A549 (cell line): ENCODE data around the gene NUAK1. TPM values are rescaled to one million over a fixed set of nuclear protein-coding genes. Genes with fewer than 3 reads are reported as not detected.

Experiments used
- ATAC-seq, 2 experiments: fragments of 200-7000 bp in 1 of 2; fragments of >200 bp in 1 of 2; cut with Nextera tagmentation in 1 of 2; cut with Tn5 transposase in 1 of 2; 3 replicates each; pipeline versions ENCODE4 v1.8.0 to v1.9.1; 2018 to 2020; ENCODE audit warnings: mild to moderate bottlenecking in 1 of 2, moderate library complexity in 1 of 2
- CTCF ChIA-PET: fragments of 300-600 bp; sonication (Branson Sonifier 250); formaldehyde crosslinking; extraction: SDS; loops from one replicate; lab custom pipeline; 2021; ENCODE audit warnings: antibody characterized with exemption, inconsistent platforms; lab: Yijun Ruan, JAX
- POLR2A ChIA-PET: fragments of 350-600 bp; formaldehyde crosslinking; extraction: SDS; loops from one replicate; lab custom pipeline; 2021; ENCODE audit warnings: antibody characterized with exemption, inconsistent platforms; lab: Yijun Ruan, JAX
- DNase-seq, 2 experiments: peaks; one replicate each; pipeline versions ENCODE4 v3.0.0 to v3.0.0-alpha.2; 2011 to 2016; ENCODE audit warnings: low read depth in 1 of 2, low spot score in 1 of 2
- FAIRE-seq: peaks from 2 replicates; lab custom pipeline; 2011; peaks lifted over from hg19 to GRCh38; lab: Jason Lieb, UNC
- H3K27ac ChIP-seq, 2 experiments: fragments of >200 bp; sonication (Bioruptor Twin); formaldehyde crosslinking; 3 replicates each; pipeline ENCODE4 v1.5.1; 2016 to 2017
- H3K4me1 ChIP-seq: fragments of >200 bp; sonication (Bioruptor Twin); formaldehyde crosslinking; 3 replicates; pipeline ENCODE4 v1.6.1; 2016
- H3K4me2 ChIP-seq: fragments of >200 bp; sonication (Bioruptor Twin); formaldehyde crosslinking; 3 replicates; pipeline ENCODE4 v1.6.1; 2016
- H3K4me3 ChIP-seq: fragments of >200 bp; sonication (Bioruptor Twin); formaldehyde crosslinking; 3 replicates; pipeline ENCODE4 v1.5.1; 2016
- H3K9me3 ChIP-seq: fragments of >200 bp; sonication (Bioruptor Twin); formaldehyde crosslinking; 3 replicates; pipeline ENCODE4 v1.6.1; 2016
- BHLHE40 ChIP-seq: IDR thresholded peaks from 2 replicates; pipeline ENCODE4 v1.6.1; 2012; ENCODE audit warnings: low read depth, low read length, inconsistent platforms
- CEBPB ChIP-seq, 2 experiments: fragments of >200 bp in 1 of 2; sonication (Bioruptor Twin) in 1 of 2; formaldehyde crosslinking in 1 of 2; IDR thresholded peaks; 2 replicates each; pipeline ENCODE4 v1.6.1; 2012 to 2016
- EHF ChIP-seq: fragments of 250-450 bp; sonication (Bioruptor Pico); IDR thresholded peaks from 2 replicates; pipeline ENCODE4 v1.5.0; 2020; ENCODE audit warnings: mild to moderate bottlenecking
- FOSL2 ChIP-seq, 2 experiments: fragments of 450-650 bp in 1 of 2; fragments of >200 bp in 1 of 2; sonication (Bioruptor Twin) in 1 of 2; formaldehyde crosslinking; IDR thresholded peaks; 2 replicates each; pipeline versions ENCODE4 v1.5.0 to v1.6.1; 2016 to 2020; ENCODE audit warnings: mild to moderate bottlenecking in 1 of 2, moderate library complexity in 1 of 2
- HEYL ChIP-seq: fragments of 250-450 bp; sonication (Bioruptor Pico); IDR thresholded peaks from 2 replicates; pipeline ENCODE4 v1.8.0; 2021; ENCODE audit warnings: mild to moderate bottlenecking, moderate library complexity
- HOXB13 ChIP-seq: fragments of 250-450 bp; sonication (Bioruptor Pico); IDR thresholded peaks from 2 replicates; pipeline ENCODE4 v1.5.0; 2020; ENCODE audit warnings: low read depth, mild to moderate bottlenecking, moderate library complexity
- HOXB5 ChIP-seq: fragments of 250-450 bp; sonication (Bioruptor Pico); IDR thresholded peaks from 2 replicates; pipeline ENCODE4 v1.5.0; 2020; ENCODE audit warnings: mild to moderate bottlenecking, moderate library complexity
- JUN ChIP-seq, 2 experiments: fragments of >200 bp; sonication (Bioruptor Twin); formaldehyde crosslinking; IDR thresholded peaks; 2 replicates in 1 of 2; 3 replicates in 1 of 2; pipeline ENCODE4 v1.6.1; 2016 to 2017
- MAZ ChIP-seq: fragments of 150-350 bp; IDR thresholded peaks from 2 replicates; pipeline ENCODE4 v1.6.1; 2014; ENCODE audit warnings: antibody characterized with exemption, low read depth, low read length, borderline replicate concordance
- MYC ChIP-seq: IDR thresholded peaks from 2 replicates; pipeline ENCODE4 v1.6.1; 2012; ENCODE audit warnings: mild to moderate bottlenecking, inconsistent platforms, low read length, improper control_type of control experiment, borderline replicate concordance
- RCOR1 ChIP-seq: fragments of 150-350 bp; IDR thresholded peaks from 2 replicates; pipeline ENCODE4 v1.6.1; 2014; ENCODE audit warnings: antibody characterized with exemption, low read length, low read depth
- SREBF2 ChIP-seq: fragments of 450-650 bp; IDR thresholded peaks from 2 replicates; pipeline ENCODE4 v1.6.1; 2014; ENCODE audit warnings: mild to moderate bottlenecking, moderate library complexity
- TP53 ChIP-seq: fragments of 250-450 bp; sonication (Bioruptor Pico); IDR thresholded peaks from 2 replicates; pipeline ENCODE4 v1.5.0; 2021; ENCODE audit warnings: mild to moderate bottlenecking, moderate library complexity
- ZNF302 ChIP-seq: fragments of 250-450 bp; sonication (Bioruptor Pico); IDR thresholded peaks from 2 replicates; pipeline ENCODE4 v1.9.0; 2021; ENCODE audit warnings: inconsistent platforms, mild to moderate bottlenecking, moderate library complexity
- WGBS: methylation state at CpG from one replicate; pipeline ENCODE4 v1.1.6; 2017; ENCODE audit errors: missing lambda C conversion rate; 5-methylcytosine and 5-hydroxymethylcytosine counted together
- polyA plus RNA-seq, 4 experiments: library from polyadenylated mRNA; depleted of rRNA in 3 of 4; stranded (reverse); fragments of >200 nt; fragmentation: RNase III in 1 of 4; extraction: RNeasy Plus Mini Kit Qiagen cat#74134 plus additional on column Dnase treatment in 1 of 4; gene quantifications; 2 replicates in 3 of 4; 3 replicates in 1 of 4; pipeline ENCODE4 v1.2.3, GENCODE V29; 2011 to 2017
- TF ChIP-seq, protein P1 (sequence below): fragments of 200-600 bp; sonication (generic); IDR thresholded peaks from 2 replicates; pipeline ENCODE4 v1.6.1; 2016; ENCODE audit warnings: antibody characterized with exemption, mild to moderate bottlenecking, moderate library complexity
- TF ChIP-seq, protein P2 (sequence below): IDR thresholded peaks from 2 replicates; pipeline ENCODE4 v1.6.1; 2012
- TF ChIP-seq, protein P3 (sequence below): fragments of 250-450 bp; sonication (Bioruptor Pico); IDR thresholded peaks from 2 replicates; pipeline ENCODE4 v1.5.0; 2021; ENCODE audit warnings: mild to moderate bottlenecking, moderate library complexity, borderline replicate concordance

The NUAK1 gene
- polyA plus RNA-seq, 2 of the 4 experiments (the other 2 are of a cell fraction): 20.8 to 22.3 TPM

DNA sequence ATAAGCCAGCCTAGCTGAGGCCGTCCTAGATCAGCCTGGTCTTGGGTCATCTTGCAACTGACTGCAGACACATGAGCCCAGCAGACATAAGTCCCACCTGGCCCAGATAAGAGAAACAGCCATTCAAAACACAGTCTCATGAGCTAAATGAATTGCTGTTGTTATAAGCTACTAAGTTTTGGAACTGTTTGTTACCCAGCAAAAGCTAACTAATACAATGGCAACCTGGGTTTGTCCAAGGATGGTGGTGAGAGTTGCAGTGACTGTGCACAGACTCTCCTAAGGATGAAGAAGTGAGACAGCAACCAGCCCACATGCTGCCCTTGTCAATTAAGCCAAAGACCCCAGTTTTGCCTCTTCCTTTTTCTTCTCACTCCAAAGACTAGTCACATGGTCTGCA, 22.2 kb upstream of the NUAK1 start:
- no peak for ATAC-seq
- ChIA-PET CTCF (interaction anchor here (0.9 to 4.8 kb wide), 2 partner anchors 10 to 185 kb away, joined by 4 to 33 read pairs; no protein-coding TSS in a partner anchor), POLR2A (no interaction called here)
- TF ChIP-seq HOXB13 (CRISPR knock-in tag): no peak
- TF ChIP-seq FOSL2 (IDR thresholded peaks at IDR 0.05): no peak
- no peak for TF ChIP-seq FOSL2 (CRISPR knock-in tag; IDR thresholded peaks at IDR 0.05)
- TF ChIP-seq ZNF302 (CRISPR knock-in tag): no peak
- TF ChIP-seq MAZ: no peak
- TF ChIP-seq HOXB5 (CRISPR knock-in tag): no peak
- FAIRE-seq: no peak
- Histone ChIP-seq H3K4me2 (no peak overlapping the region), H3K9me3 (peaks cover 9% of the 10 kb centered on the region; the same call in 1 of the 3 replicates), H3K4me3 (no peak overlapping the region), H3K27ac (no peak overlapping the region), H3K4me1 (no peaks in the 10 kb centered on the region)
- no peak for DNase-seq
- WGBS: 56% methylated on average over 1 of the region's 1 CpG

DNA sequence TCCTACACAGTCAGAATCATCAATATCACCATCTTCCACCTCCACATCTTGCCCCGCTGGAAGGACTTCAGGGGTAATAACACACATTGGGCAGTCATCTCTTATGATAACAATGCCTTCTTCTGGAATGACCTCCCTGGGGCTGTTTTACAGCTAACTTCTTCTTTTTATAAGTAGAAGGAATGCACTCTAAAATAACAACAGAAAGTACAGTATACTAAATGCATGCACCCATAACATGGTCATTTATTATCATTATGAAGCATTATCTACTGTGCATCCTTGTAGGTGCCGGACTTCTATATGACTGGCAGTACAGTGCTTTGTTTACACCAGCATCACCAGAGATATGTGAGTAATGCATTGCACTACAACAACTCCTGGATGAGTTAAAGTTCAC, 19.0 kb upstream of the NUAK1 start:
- ChIA-PET POLR2A (no interaction called here), CTCF (interaction anchor here (0.7 to 4.8 kb wide), 4 partner anchors 7 to 761 kb away, joined by 3 to 33 read pairs (median 4); no protein-coding TSS in a partner anchor)

DNA sequence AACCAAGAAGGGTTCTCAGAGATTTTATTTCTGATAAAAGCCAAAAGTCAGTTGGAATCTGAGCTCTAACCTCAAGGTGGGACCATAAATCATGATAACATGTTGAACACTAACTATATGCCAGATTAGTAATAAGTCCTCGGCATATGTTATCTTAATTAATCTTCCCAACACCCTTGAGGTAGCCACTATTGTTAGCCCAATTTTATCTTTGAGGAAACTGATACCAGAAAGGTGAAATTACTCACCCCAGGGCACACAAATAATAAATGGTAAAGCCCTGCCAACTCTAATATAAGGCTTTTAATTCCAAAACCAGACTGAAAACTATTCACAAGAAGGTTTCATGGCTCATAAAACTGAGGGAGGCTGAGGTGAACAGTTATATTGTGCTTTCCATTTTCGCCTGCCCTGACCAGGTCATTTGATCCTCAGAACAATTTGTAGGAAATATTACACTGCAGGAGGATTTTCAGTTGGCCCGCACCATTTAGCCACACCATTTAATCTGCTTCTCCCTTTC, 16.1 kb upstream of the NUAK1 start:
- POLR2A ChIA-PET: no interaction called here
- no peak for DNase-seq
- TF ChIP-seq HOXB5 (CRISPR knock-in tag) (no peak), EHF (CRISPR knock-in tag) (no peak), HEYL (CRISPR knock-in tag) (no peak), CEBPB (IDR thresholded peaks at IDR 0.05) (no peak), RCOR1 (no peak), ZNF302 (CRISPR knock-in tag) (no peak), SREBF2 (no peak), TP53 (CRISPR knock-in tag) (no peak)
- TF ChIP-seq, protein P1, sequence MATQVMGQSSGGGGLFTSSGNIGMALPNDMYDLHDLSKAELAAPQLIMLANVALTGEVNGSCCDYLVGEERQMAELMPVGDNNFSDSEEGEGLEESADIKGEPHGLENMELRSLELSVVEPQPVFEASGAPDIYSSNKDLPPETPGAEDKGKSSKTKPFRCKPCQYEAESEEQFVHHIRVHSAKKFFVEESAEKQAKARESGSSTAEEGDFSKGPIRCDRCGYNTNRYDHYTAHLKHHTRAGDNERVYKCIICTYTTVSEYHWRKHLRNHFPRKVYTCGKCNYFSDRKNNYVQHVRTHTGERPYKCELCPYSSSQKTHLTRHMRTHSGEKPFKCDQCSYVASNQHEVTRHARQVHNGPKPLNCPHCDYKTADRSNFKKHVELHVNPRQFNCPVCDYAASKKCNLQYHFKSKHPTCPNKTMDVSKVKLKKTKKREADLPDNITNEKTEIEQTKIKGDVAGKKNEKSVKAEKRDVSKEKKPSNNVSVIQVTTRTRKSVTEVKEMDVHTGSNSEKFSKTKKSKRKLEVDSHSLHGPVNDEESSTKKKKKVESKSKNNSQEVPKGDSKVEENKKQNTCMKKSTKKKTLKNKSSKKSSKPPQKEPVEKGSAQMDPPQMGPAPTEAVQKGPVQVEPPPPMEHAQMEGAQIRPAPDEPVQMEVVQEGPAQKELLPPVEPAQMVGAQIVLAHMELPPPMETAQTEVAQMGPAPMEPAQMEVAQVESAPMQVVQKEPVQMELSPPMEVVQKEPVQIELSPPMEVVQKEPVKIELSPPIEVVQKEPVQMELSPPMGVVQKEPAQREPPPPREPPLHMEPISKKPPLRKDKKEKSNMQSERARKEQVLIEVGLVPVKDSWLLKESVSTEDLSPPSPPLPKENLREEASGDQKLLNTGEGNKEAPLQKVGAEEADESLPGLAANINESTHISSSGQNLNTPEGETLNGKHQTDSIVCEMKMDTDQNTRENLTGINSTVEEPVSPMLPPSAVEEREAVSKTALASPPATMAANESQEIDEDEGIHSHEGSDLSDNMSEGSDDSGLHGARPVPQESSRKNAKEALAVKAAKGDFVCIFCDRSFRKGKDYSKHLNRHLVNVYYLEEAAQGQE: no peak
- Histone ChIP-seq H3K4me2 (no peak overlapping the region), H3K4me3 (no peak overlapping the region), H3K9me3 (no peaks in the 10 kb centered on the region), H3K4me1 (no peaks in the 10 kb centered on the region), H3K27ac (no peak overlapping the region)
- WGBS: 72% methylated on average over 3 of the region's 3 CpGs
- CTCF ChIA-PET: interaction anchor here (0.6 to 2.2 kb wide), 4 partner anchors 10 to 734 kb away, joined by 3 to 12 read pairs (median 4); no protein-coding TSS in a partner anchor
- no peak for FAIRE-seq
- no peak for ATAC-seq

More for the DNA sequence above, 19.0 kb upstream of the NUAK1 start:
- FAIRE-seq: no peak
- H3K4me3 ChIP-seq: no peak overlapping the region
- H3K27ac ChIP-seq: no peak overlapping the region
- no peak overlapping the region for H3K4me2 ChIP-seq
- TF ChIP-seq, protein P2, sequence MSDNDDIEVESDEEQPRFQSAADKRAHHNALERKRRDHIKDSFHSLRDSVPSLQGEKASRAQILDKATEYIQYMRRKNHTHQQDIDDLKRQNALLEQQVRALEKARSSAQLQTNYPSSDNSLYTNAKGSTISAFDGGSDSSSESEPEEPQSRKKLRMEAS: no peak
- TF ChIP-seq MYC (no peak), BHLHE40 (no peak), JUN (IDR thresholded peaks at IDR 0.05) (no peak)
- TF ChIP-seq, protein P3, sequence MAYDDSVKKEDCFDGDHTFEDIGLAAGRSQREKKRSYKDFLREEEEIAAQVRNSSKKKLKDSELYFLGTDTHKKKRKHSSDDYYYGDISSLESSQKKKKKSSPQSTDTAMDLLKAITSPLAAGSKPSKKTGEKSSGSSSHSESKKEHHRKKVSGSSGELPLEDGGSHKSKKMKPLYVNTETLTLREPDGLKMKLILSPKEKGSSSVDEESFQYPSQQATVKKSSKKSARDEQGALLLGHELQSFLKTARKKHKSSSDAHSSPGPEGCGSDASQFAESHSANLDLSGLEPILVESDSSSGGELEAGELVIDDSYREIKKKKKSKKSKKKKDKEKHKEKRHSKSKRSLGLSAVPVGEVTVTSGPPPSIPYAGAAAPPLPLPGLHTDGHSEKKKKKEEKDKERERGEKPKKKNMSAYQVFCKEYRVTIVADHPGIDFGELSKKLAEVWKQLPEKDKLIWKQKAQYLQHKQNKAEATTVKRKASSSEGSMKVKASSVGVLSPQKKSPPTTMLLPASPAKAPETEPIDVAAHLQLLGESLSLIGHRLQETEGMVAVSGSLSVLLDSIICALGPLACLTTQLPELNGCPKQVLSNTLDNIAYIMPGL: no peak
- no peaks in the 10 kb centered on the region for H3K4me1 ChIP-seq
- 91% methylated on average over 2 of the region's 2 CpGs for WGBS
- no peak for DNase-seq
- H3K9me3 ChIP-seq: peaks cover 9% of the 10 kb centered on the region; the same call in 1 of the 3 replicates
- ATAC-seq: no peak
